Stimulated activated CD4-positive, alpha-beta T cell treated with anti-CD3 and anti-CD28 coated beads, Interleukin-4, amount 100 ng/mL, for 48 hours (primary cell): ENCODE results near the gene AFAP1.
A peak's percentile ranks its signal among the peaks of the same experiment; 100 is the strongest.

Experiments used
- DNase-seq, 2 donors: peaks; one replicate each; pipeline ENCODE4 v3.0.0-alpha.2; 2020; ENCODE audit warnings: low read depth in 2 of 2

AFAP1 gene

DNA sequence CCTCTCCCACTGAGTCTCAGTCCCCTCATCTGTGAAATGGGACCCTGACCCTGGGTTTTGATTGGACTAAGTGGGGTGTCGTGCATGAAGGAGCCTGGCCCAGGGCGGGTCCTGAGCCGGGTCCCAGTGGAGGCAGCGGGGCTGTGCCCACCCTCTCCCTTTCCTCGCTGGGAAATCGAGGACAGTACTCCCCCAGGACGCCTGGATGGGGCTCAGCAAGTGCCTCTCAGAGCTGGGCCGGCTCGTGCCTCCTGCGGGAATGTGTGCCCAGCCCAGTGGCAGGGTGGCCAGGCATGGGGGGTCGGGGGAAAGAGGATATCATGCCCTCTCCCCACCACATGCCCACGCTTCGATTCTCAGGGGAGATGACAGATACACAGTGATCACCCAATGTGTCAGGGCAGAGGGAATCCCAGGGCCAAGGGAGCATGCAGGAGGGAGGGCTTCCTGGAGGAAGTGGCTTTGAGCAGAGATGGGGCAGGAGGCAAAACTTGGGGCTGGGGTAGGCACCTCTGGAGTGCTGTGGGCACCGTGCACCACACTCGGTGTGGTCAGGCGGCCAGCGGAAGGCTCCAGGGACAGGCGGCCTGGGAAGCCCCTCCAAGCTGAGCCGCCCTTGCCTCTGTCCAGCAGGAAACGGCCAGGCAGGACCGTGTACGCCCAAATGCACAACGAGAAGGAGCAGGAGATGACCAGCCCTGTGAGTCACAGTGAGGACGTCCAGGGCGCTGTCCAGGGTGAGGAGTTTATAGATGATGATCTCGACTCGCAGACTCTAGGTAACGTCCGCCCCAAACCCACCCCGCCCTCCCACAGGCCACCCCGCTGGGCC lies 203.0 kb downstream of the AFAP1 start:
- no peak for DNase-seq

DNA sequence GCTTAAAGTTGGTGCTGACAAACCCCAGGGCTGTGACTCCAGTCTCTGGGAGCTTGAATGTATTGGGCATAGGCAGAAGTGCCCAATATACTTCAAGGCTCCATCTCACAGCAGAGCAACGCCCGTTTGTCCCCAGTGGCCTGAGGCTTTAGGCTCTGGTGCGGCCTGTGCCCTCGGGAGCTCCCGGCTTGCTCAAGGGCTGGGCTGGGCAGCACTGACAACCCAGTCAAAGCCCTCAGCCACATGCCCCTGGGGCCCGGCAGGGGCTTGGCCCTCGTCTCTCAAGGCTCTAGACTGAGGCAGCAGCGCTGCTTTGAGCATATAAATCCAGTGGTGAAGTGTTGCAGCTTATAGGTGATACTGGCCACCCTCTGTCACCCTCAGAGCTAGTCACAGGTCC lies 203.7 kb downstream of the AFAP1 start:
- DNase-seq = no peak

DNA sequence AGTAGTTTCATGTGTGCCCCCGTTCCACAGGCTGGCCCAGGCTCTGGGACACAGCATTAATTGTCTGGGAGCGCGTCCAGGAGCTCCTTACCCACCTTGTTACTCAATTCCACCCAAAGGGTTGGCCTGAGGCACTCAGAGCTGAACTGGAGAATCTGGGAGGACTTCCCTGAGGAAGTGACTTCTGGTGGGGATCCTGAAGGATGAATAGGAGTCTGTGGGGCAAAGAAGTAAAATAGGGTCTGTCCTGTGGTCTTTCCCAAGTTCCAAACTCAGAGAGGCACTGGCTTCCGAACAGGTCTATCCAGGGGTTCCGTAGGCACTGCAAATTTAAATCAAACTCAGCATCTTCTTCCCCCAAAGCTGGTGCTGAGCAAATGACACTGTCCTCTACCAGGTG lies 204.3 kb downstream of the AFAP1 start:
- no peak for DNase-seq

DNA sequence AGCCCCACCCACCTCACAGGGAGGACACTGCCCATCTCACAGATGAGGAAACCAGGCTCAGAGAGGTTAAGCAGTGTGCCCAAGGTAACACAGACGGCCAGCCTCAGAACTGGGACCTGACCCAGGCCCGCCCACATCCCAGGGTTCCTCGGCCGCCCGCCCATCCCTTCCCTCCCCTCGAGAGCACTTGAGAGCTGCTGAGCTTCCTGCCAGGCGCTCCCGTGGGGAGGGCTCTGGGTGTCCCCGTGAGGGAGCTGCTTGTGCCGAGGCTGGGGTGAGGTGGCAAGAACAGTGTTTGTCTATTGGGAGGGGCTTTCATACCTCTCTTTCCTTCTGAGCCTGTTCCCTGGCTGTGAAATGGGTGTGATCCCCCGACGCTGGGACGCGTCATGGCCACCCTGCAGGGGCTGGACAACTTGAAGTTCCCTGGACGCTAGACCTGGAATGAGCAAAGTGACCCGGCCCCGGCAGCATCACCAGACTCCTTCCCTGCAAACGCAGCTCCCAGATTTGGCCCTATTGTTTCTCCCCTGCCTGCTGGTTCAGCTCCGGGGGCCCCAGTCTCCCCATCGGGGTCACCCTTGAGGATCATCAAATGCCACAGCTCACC lies 204.9 kb downstream of the AFAP1 start:
- no peak for DNase-seq

DNA sequence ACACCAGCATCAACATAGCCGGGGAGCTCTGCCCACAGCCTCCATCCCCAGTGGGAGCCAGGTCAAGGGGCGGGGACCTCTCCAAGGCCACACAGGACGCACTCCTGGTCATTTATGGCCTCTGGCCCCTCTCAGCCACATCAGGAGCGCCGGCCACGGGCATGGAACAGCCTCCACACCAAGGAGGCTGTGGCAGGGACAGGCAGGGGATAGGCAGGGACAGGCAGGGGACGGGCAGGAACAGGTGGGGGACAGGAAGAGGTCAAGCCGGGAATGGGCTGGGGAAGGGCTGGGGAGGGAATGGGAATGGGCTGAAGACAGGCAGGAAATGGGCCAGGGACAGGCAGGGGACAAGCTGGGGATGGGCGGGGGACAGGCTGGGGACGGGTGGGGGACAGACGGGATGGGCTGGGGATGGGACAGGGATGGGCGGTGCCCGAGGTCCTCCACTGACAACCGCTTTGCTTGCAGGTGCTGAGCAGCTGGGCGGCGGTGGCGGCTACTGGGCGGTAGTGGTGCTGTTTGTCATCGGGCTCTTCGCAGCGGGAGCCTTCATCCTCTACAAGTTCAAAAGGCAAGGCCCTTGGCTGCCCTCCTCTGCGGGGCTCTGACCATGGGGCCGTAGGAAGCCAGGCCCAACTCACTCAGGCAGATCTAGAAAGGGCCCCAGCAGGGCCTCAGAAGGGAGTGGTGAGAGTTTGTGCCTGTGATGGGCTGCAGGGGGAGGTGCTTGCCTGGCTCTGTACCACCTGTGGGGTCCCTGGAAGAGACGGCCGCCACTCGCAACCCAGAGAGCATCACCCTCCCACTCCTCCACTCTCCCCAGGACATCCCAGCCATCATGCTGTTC lies 205.6 kb downstream of the AFAP1 start:
- no peak for DNase-seq

DNA sequence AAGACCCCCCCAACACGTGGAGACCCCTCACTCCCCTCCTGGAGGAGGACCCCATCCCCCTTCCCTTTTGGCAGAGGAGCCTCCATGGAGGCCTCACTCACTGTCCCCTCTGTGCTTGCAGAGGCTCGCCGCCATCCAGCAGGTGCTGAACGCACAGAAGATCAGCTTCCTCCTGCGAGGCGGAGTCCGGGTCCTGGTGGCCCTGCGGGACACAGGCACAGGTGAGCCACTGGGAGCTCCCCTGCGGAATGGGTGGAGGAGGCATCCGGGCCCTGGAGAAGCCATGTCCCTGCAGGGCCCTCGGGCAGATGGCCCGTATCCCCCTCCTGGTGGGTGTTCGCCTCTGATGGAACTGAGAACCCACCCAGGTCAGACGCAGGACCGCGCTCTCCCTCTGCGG lies 206.5 kb downstream of the AFAP1 start:
- no peak for DNase-seq

DNA sequence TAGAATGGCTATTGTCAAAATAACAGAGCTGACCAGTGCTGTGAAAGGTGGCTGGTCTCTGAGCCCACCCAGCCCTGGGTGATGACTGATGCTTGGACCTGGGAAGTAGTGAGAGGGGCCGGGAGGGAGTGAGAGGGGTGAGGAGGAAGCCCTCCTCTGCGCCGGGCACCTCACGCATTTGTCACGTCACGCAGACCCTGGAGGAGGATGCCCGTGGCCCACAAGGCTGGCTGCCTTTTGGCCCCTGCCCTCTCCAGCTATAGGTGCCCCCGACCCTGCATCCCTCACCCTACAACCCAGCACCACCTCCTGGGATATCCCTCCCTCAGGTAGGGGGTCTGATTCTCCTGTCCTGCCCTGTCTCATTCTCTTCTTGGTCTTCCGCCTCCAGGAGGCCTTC lies 207.4 kb downstream of the AFAP1 start:
- DNase-seq = no peak

DNA sequence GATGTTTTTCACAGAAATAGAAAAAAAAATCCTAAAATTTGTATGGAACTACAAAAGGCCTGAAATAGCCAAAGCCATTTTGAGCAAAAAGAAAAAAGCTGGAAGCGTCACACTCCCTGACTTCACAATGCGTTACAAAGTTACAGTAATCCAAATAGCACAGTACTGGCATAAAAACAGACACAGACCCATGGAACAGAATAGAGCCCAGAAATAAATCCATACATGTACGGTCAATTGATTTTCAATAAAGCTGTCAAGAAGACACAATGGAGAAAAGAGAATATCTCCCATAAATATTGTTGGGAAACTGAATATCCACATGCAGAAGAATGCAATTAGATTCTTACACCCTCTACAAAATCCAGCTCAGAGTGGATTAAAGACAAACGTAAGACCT lies 208.2 kb downstream of the AFAP1 start:
- no peak for DNase-seq

DNA sequence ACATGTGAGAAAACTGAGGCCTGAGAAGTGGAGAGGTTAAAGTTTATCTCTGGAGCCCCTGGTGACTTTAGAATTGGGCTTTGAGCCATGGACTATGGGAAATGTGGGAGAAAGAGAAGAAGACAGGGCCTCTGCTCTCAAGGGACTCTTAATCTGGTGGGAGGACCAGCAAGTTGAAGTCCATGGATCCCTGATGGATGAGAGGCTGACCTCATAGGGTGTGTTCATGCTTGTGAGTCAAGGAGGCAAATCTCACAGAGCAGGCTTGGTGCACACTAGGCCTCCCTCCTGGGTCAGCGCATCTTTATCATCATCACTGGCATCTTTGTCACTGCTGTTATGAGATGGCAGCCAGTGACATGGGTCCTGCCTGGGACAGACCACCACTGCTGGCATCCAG lies 211.9 kb downstream of the AFAP1 start:
- no peak for DNase-seq

DNA sequence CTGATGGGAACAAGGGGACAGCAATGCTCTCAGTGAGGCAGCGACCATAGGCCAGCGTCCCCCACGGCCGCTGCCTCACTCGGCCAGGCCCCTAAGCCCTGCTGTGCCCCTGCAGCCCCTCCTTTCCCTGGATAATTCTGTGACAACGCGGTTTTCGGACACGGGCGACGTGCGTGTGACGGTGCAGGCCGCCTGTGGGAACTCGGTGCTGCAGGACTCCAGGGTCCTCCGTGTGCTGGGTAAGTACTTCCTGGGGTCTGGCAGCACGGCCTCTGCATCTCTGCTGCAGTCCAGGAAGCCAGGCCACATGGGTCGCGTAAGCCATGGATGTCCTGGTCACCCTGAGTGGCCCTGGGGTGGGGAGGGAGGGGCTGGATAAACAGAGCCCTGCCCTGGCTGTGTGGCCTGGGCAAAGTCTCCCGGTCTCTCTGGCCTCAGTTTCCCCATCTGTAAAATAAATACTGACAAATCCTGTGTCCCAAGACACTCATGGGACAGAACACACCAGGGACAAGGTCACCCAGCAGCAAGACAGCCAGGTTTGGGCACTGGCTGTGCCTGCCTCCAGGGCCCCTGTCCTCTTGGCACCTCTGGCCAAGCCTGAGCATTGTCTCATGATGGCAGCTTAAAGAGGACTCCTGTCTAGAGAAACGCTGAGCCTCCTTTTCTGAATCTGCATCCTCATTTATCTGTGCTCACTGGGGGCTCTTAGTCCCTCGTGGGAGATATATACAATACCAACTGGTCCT lies 212.8 kb downstream of the AFAP1 start:
- DNase-seq = no peak

DNA sequence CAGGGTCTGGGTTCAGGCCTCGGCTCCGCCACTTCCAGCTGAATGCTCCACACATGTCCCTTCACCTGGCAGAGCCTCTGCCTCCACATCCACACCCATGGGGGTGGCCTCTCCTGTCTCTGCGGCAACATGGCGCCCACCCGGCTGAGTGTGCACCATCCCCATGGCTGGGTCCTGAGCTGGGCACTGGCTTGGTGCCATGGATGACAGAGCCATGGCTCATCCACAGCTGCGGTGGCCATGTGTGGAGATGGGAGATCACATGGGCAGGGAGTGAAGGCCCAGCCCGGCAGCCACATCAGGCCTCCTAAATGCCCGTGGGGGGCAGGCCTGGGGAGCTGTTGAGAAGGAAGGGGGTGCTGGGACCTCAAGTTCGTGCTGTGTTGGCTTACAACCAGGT lies 213.7 kb downstream of the AFAP1 start:
- DNase-seq = no peak

DNA sequence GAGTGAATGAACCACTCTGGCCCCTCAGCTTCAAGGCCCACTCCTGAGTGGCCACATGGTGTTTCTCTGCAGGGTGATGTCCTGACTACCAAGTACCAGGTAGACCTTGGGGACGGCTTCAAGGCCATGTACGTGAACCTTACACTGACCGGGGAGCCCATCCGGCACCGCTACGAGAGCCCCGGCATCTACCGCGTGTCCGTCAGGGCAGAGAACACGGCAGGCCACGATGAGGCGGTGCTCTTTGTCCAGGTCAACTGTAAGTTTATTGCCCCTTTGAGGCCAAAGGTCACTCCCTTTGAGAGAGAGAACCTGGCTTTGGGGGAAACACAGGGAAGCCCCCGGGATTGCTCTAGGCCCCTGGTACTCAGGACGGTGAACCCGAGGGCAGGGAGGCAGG lies 216.0 kb downstream of the AFAP1 start:
- DNase-seq = no peak

DNA sequence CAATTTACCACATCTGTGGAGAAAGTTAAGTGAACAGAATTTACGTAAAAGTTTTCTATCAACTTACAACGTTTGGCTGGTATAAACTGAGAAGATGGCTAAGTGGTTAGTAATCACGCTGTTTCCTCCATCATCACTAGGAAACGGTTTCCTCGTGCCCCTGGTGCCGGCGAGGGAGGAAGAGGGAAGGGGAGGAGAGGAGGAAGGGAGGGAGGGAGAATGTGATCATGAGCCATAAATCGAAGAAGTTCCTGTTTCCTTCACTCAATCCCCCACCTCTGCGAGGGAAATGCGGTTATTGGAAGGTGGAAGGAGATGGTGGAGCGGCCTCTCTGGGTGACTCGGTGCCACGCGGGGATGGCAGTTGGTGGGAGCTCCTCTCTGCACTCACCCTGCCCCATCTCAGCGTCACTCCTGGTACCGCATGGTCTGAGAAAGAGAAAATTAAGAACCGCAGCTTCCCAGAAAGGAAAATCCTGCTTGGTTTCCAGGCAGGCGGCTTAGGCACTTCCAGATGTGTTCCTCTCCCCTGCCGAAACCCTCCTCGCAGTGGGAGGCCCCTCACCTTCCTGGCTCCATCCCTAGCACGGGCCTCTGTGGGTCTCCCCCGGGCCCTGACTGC lies 216.8 kb downstream of the AFAP1 start:
- no peak for DNase-seq

DNA sequence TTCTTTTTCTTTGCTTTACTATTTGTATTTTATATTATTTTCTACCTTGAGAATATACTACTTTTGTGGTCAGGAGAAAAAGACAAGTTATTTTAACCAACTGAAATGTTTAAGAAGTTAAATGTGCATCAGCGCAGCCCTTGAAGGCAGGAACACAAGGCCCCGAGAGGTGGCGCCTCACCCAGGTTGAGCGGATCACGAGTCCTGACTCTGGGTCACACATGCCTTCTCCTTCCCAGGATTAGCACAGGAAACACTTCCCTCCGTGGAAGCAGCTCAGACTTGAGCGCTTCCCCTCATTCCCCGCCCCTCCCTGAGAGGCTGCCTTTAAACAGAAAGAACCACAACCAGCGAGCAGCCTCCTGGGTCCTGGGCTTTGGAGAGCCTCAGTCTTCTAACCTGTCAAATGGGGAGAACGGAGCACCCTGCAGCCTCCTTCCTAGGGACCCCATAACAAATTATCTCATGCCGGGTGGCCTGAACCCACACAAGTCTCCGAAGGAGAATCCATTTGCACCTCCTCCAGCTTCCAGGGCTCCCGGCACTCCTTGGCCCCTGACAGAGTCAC lies 217.6 kb downstream of the AFAP1 start:
- no peak for DNase-seq

DNA sequence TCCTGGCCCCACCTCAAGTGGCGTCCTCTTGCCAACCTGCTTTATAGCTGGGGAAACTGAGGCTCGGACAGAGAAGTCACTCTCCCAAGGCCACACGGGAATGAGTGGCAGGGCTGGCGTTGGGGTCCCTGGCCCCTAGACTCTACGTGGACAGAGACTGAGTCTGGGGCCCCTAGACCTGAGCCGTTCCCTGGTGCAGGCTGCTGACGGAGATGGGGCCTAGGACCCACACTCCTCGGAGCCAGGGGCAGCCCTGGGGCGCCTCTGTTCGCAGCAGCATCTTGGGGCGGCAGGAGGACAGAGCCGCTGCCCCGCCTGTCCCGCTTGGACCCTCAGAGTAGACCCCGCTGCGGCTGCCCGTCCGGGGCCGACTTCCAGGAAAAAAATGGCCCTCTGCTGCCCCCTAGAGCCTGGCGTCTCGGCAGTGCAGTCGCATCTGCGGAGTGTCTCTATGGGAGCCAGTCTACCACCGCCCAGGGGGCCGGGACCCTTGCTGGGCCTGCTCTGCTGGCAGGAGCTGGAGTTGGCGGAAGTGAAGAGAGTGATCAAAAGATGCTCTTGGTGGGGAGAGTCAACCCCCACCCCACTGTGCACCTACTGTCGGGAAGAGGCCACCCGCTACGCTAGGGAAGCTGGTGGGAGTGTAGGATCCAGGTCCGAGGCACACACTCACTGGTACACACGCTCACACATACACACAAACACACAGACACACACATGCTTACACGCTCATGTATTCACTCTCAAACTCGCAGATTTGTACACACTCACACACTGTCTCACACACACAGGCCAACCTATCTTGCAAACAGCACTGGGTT lies 220.1 kb downstream of the AFAP1 start:
- DNase-seq = peak; percentile 48 to 70

DNA sequence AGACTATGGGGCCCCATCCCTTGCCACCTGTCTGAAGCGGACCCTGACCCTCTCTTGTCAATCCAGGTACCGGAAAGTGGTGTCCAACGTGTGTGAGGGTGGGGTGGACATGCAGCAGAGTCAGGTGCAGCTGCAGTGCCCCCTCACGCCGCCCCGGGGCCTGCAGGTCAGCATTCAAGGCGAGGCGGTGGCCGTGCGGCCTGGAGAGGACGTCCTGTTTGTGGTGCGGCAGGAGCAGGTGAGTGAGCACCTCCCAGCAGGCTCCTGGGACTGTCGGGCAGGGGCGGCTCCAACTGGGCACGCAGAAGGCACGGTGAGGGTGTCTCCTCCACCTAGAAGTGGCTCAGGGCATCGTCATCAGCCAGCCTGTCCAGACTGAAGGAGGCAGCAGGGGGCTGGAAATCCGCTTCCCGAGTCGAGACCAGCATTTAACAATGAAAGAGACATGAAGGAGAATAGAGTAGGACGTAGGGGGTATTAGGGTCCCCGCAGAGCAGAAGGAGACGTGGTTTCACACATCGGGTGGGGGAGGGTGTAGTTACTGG lies 221.6 kb downstream of the AFAP1 start:
- DNase-seq = no peak

DNA sequence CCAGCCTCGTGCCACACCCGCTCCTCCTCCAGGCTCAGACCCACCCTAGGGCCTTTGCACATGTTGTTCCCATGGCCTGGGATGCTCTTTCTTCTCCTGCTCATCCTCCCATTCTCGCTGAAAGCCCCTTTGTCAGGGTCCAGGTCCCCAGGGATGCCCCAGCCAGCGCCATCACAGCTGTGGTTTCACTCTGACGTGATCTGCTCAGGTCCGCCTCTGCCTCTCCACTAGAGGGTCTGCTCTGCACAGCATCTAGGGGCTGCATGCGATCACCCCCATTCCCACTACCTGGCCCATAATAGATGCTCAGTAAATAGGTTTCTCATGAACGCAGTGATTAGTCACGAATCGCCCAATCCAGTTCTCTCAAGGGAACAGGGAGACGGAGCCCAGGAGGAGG lies 222.5 kb downstream of the AFAP1 start:
- no peak for DNase-seq

DNA sequence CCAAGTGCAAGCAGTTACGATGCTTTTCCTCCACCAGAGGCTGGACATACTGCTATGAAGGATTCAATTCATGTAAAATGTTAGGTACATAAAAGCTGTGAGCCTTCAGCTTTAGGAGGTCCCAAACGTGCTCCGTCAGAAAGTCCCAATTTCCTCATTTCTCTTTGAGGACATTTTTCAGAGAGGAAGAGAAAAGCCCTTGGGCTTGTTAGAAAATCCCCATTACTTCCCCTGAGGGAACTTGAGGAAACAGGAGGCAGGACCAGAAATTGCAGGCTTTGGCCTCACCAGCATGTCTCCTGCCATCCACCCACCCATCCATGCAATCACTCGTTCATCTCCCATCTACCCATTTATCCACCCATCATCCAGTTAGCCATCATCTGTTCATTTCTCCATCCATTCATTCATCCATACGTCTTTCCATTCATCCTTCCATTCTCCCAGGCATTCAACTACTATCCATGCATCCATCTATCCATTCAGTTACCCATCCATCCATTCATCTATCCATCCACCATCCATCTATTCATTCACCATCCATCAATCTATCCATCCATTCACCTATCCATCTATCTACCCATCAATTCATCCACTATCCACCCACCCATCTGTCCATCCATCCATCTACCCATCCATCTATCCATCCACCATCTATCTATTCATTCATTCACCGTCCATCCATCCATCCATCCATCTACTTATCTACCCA lies 223.5 kb downstream of the AFAP1 start:
- no peak for DNase-seq

DNA sequence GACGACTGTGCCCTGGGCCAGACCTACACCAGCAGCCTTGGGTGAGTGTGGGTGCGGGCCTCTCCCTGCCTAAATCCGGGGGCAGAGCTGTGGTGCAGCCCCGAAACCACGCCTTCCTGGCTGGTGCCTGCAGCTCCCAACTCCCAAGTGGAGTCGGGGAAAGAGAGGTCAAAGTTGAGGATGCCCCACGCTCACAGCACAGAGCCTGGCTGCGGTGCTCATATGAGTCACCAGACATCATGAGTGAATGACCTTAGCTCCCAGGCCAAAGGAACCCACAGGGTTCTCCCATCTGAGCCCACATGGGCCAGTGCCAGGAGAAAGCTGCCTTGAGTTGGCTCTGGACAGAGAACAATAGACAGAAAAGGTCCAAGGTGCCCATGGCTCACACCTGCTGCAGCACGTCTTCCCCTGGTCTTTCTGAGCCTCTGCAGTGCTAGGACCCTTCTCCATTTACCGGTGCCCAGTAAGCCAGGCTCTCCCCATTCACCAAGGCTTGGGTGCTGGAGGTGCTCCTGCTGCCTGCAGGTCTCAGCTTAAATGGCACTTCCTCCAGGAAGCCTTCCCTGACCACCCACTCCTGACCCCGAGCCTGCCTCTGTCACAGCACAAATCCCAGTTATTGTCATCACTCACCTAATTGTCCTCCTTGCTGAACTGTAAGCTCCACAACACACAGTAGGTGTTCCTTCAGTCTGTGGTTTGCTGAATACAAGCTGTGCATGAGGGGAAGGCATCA lies 224.2 kb downstream of the AFAP1 start:
- DNase-seq = no peak
